GM15510 (cell line): ENCODE measurements around the gene ANKIB1.

ENCODE experiments used
- POLR2A ChIP-seq: IDR thresholded peaks from 3 replicates; pipeline ENCODE4 v1.6.1; 2011; ENCODE audit warnings: borderline replicate concordance; ENCODE audit not compliant: insufficient read length; ENCODE audit errors: extremely low read depth

Gene ANKIB1

GRCh38 chr7:92297736-92298135, 52.0 kb downstream of the ANKIB1 start:
- no peak for TF ChIP-seq POLR2A

DNA sequence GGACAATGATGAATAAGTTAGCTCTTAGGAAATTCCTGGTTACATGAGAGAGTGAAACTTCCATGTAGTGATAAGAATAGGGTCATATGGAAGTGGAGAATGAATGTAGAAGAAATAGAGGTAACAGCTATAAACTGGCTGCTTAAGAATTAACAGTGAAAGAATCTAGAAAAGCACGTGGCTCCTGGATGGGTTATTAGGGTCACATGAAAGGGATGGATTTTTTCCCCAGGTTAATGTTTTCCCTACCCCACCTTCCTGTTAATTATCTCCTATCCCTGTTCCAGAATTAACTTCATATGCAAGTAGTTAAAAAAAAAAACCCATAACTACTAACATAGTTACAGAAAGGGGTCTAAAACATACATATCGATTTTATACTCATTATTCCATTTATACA, 58.0 kb downstream of the ANKIB1 start:
- TF ChIP-seq POLR2A: no peak

GRCh38 chr7:92304406-92304893, 58.7 kb downstream of the ANKIB1 start:
- TF ChIP-seq POLR2A: no peak

DNA sequence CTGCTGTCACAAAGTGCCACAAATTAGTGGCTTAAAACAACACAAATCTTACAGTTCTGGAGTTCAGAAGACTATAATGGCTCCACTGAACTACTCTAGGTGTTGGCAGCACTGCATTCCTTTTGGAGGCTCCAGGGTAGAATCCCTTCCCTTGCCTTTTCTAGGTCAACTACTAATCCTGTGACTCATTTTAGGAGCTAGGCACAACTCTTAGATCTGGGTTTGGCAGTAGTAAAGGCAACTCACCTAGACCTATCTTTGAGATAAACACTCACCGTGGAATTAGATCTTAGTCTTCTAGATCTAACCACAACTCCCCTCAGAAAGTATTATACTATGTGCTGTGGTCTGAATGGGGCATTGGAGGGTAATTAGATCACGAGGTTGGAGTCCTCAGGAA, 60.4 kb downstream of the ANKIB1 start:
- no peak for TF ChIP-seq POLR2A

DNA sequence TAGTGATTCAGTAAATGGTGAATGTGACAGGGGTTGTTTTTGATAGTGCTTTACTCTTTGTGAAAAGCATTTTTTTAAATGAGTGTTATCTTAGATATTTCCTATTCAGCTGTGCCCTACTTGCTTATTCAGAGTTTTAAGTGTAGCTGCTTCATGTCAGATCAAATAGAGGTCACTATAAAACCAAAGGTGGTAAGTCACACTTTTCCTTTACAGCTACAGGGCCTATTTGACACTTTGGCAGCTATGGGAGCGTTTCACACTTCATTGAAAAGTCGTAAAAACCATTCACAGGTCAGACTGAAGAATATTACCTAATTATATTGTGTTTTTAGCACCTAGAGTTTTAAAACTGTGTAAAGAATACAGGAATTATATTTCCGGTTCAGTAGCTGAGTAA, 67.3 kb downstream of the ANKIB1 start:
- no peak for TF ChIP-seq POLR2A

GRCh38 chr7:92319243-92319642, 73.5 kb downstream of the ANKIB1 start:
- TF ChIP-seq POLR2A: no peak

DNA sequence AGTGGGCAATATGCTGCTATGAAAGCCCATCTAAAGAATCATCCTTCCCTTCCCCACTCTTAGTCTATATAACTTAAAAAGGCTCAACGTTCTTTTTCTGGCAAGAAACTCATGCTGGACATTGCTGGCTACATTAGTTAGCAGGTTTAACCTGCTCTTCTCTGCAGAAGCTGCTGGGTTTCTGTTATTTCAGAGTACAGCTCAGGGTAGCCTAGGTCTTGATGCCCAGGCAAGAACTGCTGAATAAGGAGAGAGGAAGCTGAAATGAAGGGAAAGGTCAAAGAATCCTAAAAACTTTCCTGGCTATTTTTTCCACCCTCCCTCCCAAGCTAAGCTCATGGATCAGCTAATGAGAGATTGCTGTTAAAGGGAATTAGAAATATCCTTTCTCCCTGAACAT, 79.4 kb downstream of the ANKIB1 start:
- TF ChIP-seq POLR2A: no peak

DNA sequence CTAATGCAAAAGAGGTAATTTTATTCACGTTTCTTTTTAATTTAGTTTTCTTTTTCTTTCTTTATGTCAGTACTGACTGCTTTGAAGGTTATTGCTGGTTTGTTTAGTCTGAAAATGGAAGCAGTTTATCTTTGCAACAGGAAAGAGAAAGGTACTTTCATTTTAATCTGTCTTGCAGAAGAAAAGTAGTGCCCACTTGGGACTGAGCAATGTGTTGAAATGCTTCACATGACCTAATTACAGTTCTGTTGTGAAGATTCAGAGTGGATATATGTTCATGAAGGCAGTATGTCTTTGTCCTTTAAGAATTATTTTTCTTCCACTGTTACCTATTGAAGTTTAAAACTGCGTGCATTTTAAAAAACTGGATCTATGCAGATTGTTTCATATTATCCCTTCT, 80.1 kb downstream of the ANKIB1 start:
- TF ChIP-seq POLR2A: no peak

GRCh38 chr7:92330835-92331438, 85.2 kb downstream of the ANKIB1 start:
- no peak for TF ChIP-seq POLR2A

DNA sequence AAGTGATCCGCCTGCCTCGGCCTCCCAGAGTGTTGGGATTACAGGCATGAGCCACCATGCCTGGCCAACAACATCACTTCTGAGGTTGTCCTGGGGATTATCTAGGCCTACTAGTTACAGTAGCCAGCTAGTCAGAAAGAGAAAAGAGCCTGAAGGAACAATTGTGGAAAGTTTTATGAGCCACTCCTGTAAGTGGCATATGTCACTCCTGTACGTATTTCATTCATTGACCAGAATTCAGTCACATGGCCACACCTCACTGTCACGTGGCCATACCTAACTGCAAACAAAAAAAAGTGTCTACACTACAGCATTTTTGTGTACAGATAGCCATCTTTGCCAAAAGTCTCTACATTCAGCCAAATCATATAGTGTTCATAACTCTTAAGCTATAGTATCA, 85.7 kb downstream of the ANKIB1 start:
- no peak for TF ChIP-seq POLR2A

- TF ChIP-seq POLR2A: no peak
Measured at GRCh38 chr7:92332782-92333181, 87.0 kb downstream of the ANKIB1 start.

DNA sequence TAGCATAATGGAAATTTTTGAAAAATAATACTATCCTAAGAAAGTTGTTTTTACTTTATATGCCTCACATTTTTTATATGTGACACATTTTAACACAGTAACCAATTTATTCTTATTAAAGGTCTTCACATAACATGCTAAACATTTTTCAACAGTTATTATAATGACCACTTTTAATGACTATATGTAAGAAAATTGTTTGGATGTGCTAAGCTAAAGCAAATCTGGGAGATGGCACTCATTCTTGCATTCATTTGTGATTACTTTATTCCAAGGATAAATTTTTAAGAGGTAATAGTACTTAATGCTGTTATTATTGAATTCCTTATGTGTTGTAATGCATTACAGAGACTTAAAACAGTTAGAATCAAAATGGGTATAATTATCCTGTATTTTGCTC, 88.1 kb downstream of the ANKIB1 start:
- TF ChIP-seq POLR2A: no peak

DNA sequence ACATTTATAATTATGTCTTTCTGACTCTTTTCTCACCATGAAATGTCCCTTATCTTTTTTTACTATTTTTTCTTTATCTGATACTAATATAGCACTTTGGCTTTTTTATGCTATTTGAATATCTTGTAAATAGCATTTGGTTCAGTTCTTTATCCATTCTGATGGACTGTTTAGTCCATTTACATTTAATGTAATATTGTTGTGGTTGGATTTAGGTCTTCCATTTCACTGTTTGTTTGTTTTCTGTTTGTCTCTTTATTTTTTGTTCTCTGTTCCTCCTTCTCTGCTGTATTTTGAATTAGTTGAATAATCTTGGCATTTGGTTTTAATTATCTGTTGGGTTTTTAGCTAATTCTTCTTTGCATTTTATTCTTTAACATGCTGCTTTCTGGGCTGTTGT, 89.8 kb downstream of the ANKIB1 start:
- TF ChIP-seq POLR2A: no peak

DNA sequence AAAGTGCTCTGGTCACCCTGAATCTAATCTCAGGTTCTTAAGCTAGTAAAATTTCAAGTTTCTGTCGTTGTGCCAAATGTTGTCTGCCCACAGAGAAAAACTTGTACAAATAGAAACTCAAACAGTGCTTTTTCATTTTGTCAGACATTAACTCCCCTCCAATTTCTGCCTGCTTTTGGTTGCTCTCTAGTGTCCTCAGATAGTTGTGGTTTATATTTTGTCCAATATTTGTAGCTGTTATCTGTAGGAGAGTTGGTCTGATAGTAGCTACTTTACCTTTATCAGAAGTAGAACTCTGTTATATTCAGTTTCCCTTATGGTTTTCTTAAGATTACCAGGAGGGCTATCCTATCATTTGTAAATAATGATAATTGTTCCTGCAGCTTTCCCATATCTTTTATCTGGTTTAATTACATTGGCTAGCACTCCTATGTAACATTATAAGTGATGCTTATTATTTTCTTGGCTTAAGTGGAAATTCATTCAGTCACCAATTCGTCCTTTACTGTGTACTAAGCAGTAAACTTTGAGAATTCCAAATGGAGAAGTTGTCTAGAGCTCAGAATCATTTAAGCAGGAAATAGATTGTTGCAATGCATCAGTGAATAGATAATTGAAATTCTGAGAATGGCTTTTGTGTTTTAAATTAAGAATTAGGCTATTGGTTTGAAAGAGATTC, 91.0 kb downstream of the ANKIB1 start:
- TF ChIP-seq POLR2A: no peak

- TF ChIP-seq POLR2A: no peak
Measured at GRCh38 chr7:92340016-92340415, 94.2 kb downstream of the ANKIB1 start.

DNA sequence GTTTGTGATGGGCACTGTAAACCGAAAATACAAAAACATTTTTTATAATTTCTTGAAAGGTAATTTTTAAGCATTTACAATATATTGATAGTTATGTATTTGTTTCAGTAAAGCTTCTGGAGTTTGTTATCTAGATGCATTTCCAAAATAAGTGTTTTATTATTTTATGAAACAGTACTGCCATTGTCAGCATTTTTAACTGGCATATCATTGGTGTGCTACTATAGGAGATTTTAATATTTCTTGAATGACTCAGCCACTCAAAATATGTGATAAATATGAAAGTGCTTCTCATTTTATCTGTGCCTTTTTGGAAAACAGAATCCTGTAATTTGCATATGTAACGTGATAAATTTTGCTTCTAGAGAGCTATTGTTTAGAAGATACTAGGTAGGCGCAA, 97.9 kb downstream of the ANKIB1 start:
- no peak for TF ChIP-seq POLR2A

GRCh38 chr7:92352009-92352408, 106.2 kb downstream of the ANKIB1 start:
- no peak for TF ChIP-seq POLR2A

DNA sequence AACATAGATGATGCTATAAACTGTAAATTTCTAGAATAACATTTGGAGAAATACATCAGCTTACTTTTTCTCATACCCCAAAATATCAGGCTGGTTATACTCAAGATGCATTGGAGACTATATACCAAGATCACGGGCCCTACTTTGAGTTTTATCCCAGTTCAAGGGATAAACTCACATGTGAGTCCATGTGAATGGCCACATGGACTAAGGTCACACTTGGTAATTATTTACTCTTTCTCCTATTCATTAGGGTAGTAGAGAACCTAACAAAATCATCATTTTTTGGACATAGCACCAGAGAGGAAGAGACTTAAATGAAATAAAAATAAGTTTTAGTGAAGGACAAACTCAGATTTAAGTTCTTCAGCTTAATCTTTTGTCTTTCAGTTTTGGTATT, 108.4 kb downstream of the ANKIB1 start:
- no peak for TF ChIP-seq POLR2A

DNA sequence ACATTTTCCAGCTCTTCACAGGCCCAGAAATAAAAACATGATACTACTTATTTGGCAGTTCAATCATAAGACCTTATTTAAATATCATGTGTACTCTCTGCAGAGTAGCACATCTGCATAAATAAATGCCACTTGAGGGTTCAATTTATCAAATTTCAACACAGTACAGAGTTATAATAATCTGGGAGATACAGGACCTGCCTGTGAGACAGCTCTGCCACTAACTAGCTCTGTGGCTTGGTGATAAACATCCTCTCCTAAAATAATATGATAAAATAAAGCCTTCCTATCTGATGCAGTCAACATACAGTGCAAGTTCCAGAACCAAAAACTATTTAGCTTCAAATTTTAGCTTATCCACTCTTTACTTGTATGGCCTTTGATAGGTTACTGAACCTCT, 110.6 kb downstream of the ANKIB1 start:
- no peak for TF ChIP-seq POLR2A
